ENCODE measurements around the gene TSPAN5.

TSPAN5 gene

GRCh38 chr4:98566361-98567008 is 91.9 kb downstream of the TSPAN5 start:
- DNase-seq (ENCODE audit: insufficient read length, low spot score) (no peak), FAIRE-seq (no peak)
- TF ChIP-seq POLR2A (IDR thresholded peaks at IDR 0.05; ENCODE audit: low read depth, low read length) = no peak

- no peak for TF ChIP-seq POLR2A (IDR thresholded peaks at IDR 0.05; ENCODE audit: low read depth, low read length)
- DNase-seq (ENCODE audit: insufficient read length, low spot score) (no peak), FAIRE-seq (no peak)
Observed at GRCh38 chr4:98565681-98566301, 92.6 kb downstream of the TSPAN5 start.

GRCh38 chr4:98564852-98565251 is 93.6 kb downstream of the TSPAN5 start:
- TF ChIP-seq POLR2A (IDR thresholded peaks at IDR 0.05; ENCODE audit: low read depth, low read length) = no peak
- DNase-seq (ENCODE audit: insufficient read length, low spot score) = no peak

GRCh38 chr4:98560321-98560720 is 98.1 kb downstream of the TSPAN5 start:
- FAIRE-seq = no peak
- no peak for DNase-seq (ENCODE audit: insufficient read length, low spot score)
- TF ChIP-seq POLR2A (IDR thresholded peaks at IDR 0.05; ENCODE audit: low read depth, low read length) = no peak

More at GRCh38 chr4:98564852-98565251, 93.6 kb downstream of the TSPAN5 start:
- FAIRE-seq = no peak

- TF ChIP-seq POLR2A (IDR thresholded peaks at IDR 0.05; ENCODE audit: low read depth, low read length) = no peak
- FAIRE-seq (no peak), DNase-seq (ENCODE audit: insufficient read length, low spot score) (no peak)
Observed at GRCh38 chr4:98558471-98559169, 99.8 kb downstream of the TSPAN5 start.

- no peak for TF ChIP-seq POLR2A (IDR thresholded peaks at IDR 0.05; ENCODE audit: low read depth, low read length)
- FAIRE-seq (no peak), DNase-seq (ENCODE audit: insufficient read length, low spot score) (no peak)
Observed at GRCh38 chr4:98557194-98557892, 101.1 kb downstream of the TSPAN5 start.

- FAIRE-seq = no peak
- TF ChIP-seq POLR2A (IDR thresholded peaks at IDR 0.05; ENCODE audit: low read depth, low read length) = no peak
Observed at GRCh38 chr4:98556451-98556850, 102.0 kb downstream of the TSPAN5 start.

GRCh38 chr4:98555798-98556445 is 102.5 kb downstream of the TSPAN5 start:
- DNase-seq (ENCODE audit: insufficient read length, low spot score) = no peak
- FAIRE-seq = no peak
- TF ChIP-seq POLR2A (IDR thresholded peaks at IDR 0.05; ENCODE audit: low read depth, low read length) = no peak

More at GRCh38 chr4:98556451-98556850, 102.0 kb downstream of the TSPAN5 start:
- no peak for DNase-seq (ENCODE audit: insufficient read length, low spot score)

- FAIRE-seq (no peak), DNase-seq (ENCODE audit: insufficient read length, low spot score) (peak; percentile 6)
- no peak for TF ChIP-seq POLR2A (IDR thresholded peaks at IDR 0.05; ENCODE audit: low read depth, low read length)
Observed at GRCh38 chr4:98546910-98547594, 111.4 kb downstream of the TSPAN5 start.

GRCh38 chr4:98544818-98545414 is 113.5 kb downstream of the TSPAN5 start:
- FAIRE-seq (no peak), DNase-seq (ENCODE audit: insufficient read length, low spot score) (no peak)
- TF ChIP-seq POLR2A (IDR thresholded peaks at IDR 0.05; ENCODE audit: low read depth, low read length) = no peak

GRCh38 chr4:98544141-98544817 is 114.1 kb downstream of the TSPAN5 start:
- DNase-seq (ENCODE audit: insufficient read length, low spot score) (no peak), FAIRE-seq (no peak)
- TF ChIP-seq POLR2A (IDR thresholded peaks at IDR 0.05; ENCODE audit: low read depth, low read length) = no peak

GRCh38 chr4:98542011-98542410 is 116.4 kb downstream of the TSPAN5 start:
- DNase-seq (ENCODE audit: insufficient read length, low spot score) = no peak
- TF ChIP-seq POLR2A (IDR thresholded peaks at IDR 0.05; ENCODE audit: low read depth, low read length) = no peak
- no peak for FAIRE-seq
